PC-3 (cell line): ENCODE measurements around the gene ATP2A1.

Source experiments
- EZH2phosphoT487 ChIP-seq: fragments of 300-600 bp; sonication (generic); IDR thresholded peaks from 2 replicates; pipeline ENCODE4 v1.6.1; 2018; ENCODE audit warnings: mild to moderate bottlenecking, antibody characterized with exemption, low read length, borderline replicate concordance
- TF ChIP-seq, protein P1 (sequence below): fragments of 300-600 bp; sonication (generic); conservative IDR thresholded peaks from 2 replicates; pipeline ENCODE4 v1.5.1; 2017; ENCODE audit warnings: antibody characterized with exemption, low read depth, mild to moderate bottlenecking, low read length

DNA sequence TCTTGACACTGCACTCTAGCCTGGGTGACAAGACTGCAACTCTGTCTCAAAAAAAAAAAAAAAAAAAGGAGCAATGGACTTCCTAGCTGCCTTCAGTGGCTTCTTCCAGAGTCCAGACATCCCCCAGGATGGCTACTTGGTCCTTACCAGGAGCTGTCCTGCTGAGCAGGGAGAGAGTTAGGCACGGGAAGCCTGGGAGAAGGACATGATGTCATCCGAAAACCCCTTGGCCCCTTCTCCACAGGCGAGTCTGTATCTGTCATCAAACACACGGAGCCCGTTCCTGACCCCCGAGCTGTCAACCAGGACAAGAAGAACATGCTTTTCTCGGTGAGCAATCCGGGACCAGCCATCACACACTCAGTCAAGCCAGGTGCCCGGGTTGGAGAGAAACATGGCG, 8.7 kb downstream of the ATP2A1 start:
- TF ChIP-seq, protein P1, sequence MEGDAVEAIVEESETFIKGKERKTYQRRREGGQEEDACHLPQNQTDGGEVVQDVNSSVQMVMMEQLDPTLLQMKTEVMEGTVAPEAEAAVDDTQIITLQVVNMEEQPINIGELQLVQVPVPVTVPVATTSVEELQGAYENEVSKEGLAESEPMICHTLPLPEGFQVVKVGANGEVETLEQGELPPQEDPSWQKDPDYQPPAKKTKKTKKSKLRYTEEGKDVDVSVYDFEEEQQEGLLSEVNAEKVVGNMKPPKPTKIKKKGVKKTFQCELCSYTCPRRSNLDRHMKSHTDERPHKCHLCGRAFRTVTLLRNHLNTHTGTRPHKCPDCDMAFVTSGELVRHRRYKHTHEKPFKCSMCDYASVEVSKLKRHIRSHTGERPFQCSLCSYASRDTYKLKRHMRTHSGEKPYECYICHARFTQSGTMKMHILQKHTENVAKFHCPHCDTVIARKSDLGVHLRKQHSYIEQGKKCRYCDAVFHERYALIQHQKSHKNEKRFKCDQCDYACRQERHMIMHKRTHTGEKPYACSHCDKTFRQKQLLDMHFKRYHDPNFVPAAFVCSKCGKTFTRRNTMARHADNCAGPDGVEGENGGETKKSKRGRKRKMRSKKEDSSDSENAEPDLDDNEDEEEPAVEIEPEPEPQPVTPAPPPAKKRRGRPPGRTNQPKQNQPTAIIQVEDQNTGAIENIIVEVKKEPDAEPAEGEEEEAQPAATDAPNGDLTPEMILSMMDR, result no peak
- TF ChIP-seq EZH2phosphoT487, result no peak
